SU-DHL-6 (cell line): ENCODE results near the gene RPL6.

ENCODE experiments used
- CTCF ChIP-seq: fragments of 200-600 bp; sonication (generic); IDR thresholded peaks from one replicate; pipeline ENCODE4 v1.5.1; 2017; ENCODE audit warnings: antibody characterized with exemption, mild to moderate bottlenecking, low read length, moderate library complexity; ENCODE audit not compliant: insufficient read depth, poor library complexity, severe bottlenecking
- EZH2phosphoT487 ChIP-seq: fragments of 200-600 bp; sonication (generic), shearing (Covaris generic); conservative IDR thresholded peaks from 2 replicates; pipeline ENCODE4 v1.6.1; 2018; ENCODE audit warnings: mild to moderate bottlenecking, antibody characterized with exemption, low read length, moderate library complexity, mixed read lengths

DNA sequence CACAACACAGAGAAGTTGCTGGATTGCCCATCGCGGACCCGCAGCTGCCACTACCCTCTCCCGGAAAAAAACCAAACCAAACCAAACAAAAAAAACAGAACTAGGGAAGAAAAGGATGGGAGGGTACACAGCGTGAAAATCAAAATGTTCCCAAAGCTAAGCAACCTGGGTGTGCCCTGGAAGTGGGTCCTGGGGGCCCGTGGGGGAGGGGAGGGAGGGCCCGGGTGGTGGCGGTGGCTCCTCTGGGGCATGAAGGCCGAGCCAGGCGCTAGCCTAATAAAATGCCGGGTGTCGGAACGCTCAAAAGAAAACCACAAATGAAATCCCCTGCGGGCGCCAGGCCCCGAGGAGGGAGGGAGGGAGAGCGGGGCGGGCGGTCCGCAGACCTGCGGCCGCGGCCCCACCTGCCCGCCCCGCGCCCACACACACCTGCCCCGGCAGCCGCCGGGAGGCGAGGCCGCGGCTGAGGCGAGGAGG, 28.0 kb downstream of the RPL6 start:
- TF ChIP-seq CTCF (no peak), EZH2phosphoT487 (no peak)
